HCT116 (cell line): ENCODE data around the gene MRPL49. TPM values are rescaled to one million over a fixed set of nuclear protein-coding genes. Genes with fewer than 3 reads are reported as not detected.

ENCODE experiments used
- microRNA-seq: library from miRNA; unstranded; fragments of <30 nt; microRNA quantifications from one replicate; pipeline ENCODE4, GENCODE V29; 2016; ENCODE audit warnings: borderline number of aligned reads
- total RNA-seq: library from RNA; stranded (reverse); gene quantifications from one replicate; pipeline ENCODE4 v1.2.1, GENCODE V29; 2021; ENCODE audit not compliant: unreplicated experiment

MRPL49 gene
- total RNA-seq, 1 experiment from 2014 or later, result 77.5 TPM

Small RNA genes lying within 50 kb of the gene (microRNA-seq; reads per million reads assigned to microRNA genes)
- gene MIR6751, result not detected

Other genes starting within 250 kb of the MRPL49 start
- gene EHD1, start 243.7 kb upstream of the MRPL49 start, total RNA-seq, result 48.1 TPM
- 24.7 TPM for gene ATG2A, start 205.1 kb upstream of the MRPL49 start, total RNA-seq
- 10.9 TPM for gene PPP2R5B, start 197.6 kb upstream of the MRPL49 start, total RNA-seq
- not detected for gene GPHA2, start 186.4 kb upstream of the MRPL49 start, total RNA-seq
- not detected for gene MAJIN, start 150.2 kb upstream of the MRPL49 start, total RNA-seq
- 2.1 TPM for gene BATF2, start 125.3 kb upstream of the MRPL49 start, total RNA-seq
- 68.7 TPM for gene ARL2, start 108.2 kb upstream of the MRPL49 start, total RNA-seq
- gene SNX15, start 94.9 kb upstream of the MRPL49 start, total RNA-seq, result 16.8 TPM
- gene SAC3D1, start 81.1 kb upstream of the MRPL49 start, total RNA-seq, result 36.9 TPM
- gene NAALADL1, start 63.8 kb upstream of the MRPL49 start, total RNA-seq, result not detected
- gene CDCA5, start 38.3 kb upstream of the MRPL49 start, total RNA-seq, result 72.1 TPM
- gene ZFPL1, start 38.1 kb upstream of the MRPL49 start, total RNA-seq, result 35.3 TPM
- 89.5 TPM for gene VPS51, start 26.1 kb upstream of the MRPL49 start, total RNA-seq
- 52.9 TPM for gene TM7SF2, start 10.4 kb upstream of the MRPL49 start, total RNA-seq
- 18.8 TPM for gene ZNHIT2, start 4.6 kb upstream of the MRPL49 start, total RNA-seq
- 1,073 TPM for gene FAU, start 187 bp upstream of the MRPL49 start, total RNA-seq
- 45.9 TPM for gene SYVN1, start 12.2 kb downstream of the MRPL49 start, total RNA-seq
- 1.2 TPM for gene SPDYC, start 47.9 kb downstream of the MRPL49 start, total RNA-seq
- 279 TPM for gene CAPN1, start 59.6 kb downstream of the MRPL49 start, total RNA-seq
- 20.0 TPM for gene POLA2, start 139.6 kb downstream of the MRPL49 start, total RNA-seq
- gene CDC42EP2, start 192.5 kb downstream of the MRPL49 start, total RNA-seq, result 15.4 TPM
- 72.0 TPM for gene DPF2, start 211.5 kb downstream of the MRPL49 start, total RNA-seq
- 2.4 TPM for gene TIGD3, start 232.4 kb downstream of the MRPL49 start, total RNA-seq